ENCODE data around the gene TMEM192. TPM values are rescaled to one million over a fixed set of nuclear protein-coding genes. Genes with fewer than 3 reads are reported as not detected.

The TMEM192 gene
- total and polyA plus RNA-seq, 2 experiments from 2014 or later = 6.9 to 10.8 TPM

DNA sequence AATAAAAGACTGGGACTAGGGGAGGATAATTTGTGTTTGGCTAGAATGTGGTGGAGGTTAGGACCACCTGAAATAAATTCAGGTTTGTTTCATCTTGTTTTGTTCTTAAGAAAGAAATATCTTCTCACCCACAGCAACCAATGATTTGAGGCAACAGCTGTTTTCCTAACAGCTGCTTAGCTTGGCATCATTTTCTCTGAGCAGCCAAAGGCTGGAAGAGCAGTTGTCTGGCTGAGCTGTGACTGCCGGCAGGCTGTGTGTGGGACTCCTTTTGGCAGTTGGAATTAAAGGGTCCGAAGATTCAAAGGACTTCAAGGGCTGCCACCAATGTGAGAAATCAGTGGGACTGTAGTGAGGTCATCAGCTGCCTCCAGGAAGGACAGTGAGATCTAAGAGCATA lies 54.0 kb downstream of the TMEM192 start (continued):
- no peak for TF ChIP-seq JUNB (IDR thresholded peaks at IDR 0.05; ENCODE audit: unreplicated experiment)
- TF ChIP-seq ZNF331 (CRISPR knock-in tag; IDR thresholded peaks at IDR 0.05; ENCODE audit: low read depth) = no peak
- TF ChIP-seq NANOG (IDR thresholded peaks at IDR 0.05; ENCODE audit: borderline replicate concordance) = no peak
- TF ChIP-seq, protein P1, sequence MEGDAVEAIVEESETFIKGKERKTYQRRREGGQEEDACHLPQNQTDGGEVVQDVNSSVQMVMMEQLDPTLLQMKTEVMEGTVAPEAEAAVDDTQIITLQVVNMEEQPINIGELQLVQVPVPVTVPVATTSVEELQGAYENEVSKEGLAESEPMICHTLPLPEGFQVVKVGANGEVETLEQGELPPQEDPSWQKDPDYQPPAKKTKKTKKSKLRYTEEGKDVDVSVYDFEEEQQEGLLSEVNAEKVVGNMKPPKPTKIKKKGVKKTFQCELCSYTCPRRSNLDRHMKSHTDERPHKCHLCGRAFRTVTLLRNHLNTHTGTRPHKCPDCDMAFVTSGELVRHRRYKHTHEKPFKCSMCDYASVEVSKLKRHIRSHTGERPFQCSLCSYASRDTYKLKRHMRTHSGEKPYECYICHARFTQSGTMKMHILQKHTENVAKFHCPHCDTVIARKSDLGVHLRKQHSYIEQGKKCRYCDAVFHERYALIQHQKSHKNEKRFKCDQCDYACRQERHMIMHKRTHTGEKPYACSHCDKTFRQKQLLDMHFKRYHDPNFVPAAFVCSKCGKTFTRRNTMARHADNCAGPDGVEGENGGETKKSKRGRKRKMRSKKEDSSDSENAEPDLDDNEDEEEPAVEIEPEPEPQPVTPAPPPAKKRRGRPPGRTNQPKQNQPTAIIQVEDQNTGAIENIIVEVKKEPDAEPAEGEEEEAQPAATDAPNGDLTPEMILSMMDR (conservative IDR thresholded peaks at IDR 0.05; ENCODE audit: low read depth in 2 of 2) = no peak
- no peak for TF ChIP-seq EZH2phosphoT487 (IDR thresholded peaks at IDR 0.05; ENCODE audit: unreplicated experiment)
- TF ChIP-seq, protein P2, sequence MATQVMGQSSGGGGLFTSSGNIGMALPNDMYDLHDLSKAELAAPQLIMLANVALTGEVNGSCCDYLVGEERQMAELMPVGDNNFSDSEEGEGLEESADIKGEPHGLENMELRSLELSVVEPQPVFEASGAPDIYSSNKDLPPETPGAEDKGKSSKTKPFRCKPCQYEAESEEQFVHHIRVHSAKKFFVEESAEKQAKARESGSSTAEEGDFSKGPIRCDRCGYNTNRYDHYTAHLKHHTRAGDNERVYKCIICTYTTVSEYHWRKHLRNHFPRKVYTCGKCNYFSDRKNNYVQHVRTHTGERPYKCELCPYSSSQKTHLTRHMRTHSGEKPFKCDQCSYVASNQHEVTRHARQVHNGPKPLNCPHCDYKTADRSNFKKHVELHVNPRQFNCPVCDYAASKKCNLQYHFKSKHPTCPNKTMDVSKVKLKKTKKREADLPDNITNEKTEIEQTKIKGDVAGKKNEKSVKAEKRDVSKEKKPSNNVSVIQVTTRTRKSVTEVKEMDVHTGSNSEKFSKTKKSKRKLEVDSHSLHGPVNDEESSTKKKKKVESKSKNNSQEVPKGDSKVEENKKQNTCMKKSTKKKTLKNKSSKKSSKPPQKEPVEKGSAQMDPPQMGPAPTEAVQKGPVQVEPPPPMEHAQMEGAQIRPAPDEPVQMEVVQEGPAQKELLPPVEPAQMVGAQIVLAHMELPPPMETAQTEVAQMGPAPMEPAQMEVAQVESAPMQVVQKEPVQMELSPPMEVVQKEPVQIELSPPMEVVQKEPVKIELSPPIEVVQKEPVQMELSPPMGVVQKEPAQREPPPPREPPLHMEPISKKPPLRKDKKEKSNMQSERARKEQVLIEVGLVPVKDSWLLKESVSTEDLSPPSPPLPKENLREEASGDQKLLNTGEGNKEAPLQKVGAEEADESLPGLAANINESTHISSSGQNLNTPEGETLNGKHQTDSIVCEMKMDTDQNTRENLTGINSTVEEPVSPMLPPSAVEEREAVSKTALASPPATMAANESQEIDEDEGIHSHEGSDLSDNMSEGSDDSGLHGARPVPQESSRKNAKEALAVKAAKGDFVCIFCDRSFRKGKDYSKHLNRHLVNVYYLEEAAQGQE (IDR thresholded peaks at IDR 0.05; ENCODE audit: unreplicated experiment) = no peak
- TF ChIP-seq POLR2AphosphoS5 (IDR thresholded peaks at IDR 0.05; ENCODE audit: low read depth) = no peak
- TF ChIP-seq STAT1 (IDR thresholded peaks at IDR 0.05; ENCODE audit: unreplicated experiment) = no peak

DNA sequence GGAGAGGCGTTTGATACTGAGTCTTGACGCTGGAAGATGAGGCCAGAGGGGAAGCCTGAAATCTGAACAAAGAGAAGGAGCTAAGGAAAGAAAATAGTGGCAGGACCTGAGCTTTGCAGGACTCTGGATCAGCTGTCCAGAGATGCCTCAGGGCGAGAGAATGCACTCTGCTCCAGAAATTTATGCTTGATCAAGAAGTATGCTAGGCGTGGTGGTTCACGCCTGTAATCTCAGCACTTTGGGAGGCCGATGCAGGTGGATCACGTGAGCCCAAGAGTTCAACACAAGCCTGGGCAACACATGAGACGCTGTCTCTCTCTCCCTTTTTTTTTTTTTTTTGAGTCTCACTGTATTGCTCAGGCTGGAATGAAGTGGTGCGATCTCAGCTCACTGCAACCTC lies 57.1 kb downstream of the TMEM192 start:
- H3K27me3 ChIP-seq (ENCODE audit: insufficient read depth) = no peaks in the 10 kb centered on the region
- no peaks in the 10 kb centered on the region for H3F3A ChIP-seq (replicated peaks; ENCODE audit: low read depth)
- no peak overlapping the region for H3K4me3 ChIP-seq
- no peaks in the 10 kb centered on the region for H4K20me1 ChIP-seq (replicated peaks; ENCODE audit: insufficient read depth)
- peaks cover 5% of the 10 kb centered on the region for H3K27me3 Mint-ChIP-seq (ENCODE audit: insufficient read depth, low read depth, poor library complexity)
- ATAC-seq (no peak), DNase-seq (ENCODE audit: low spot score) (no peak)
- no peak overlapping the region for H3K27ac ChIP-seq (ENCODE audit: low read depth)
- H3K79me2 ChIP-seq (replicated peaks; ENCODE audit: insufficient read depth) = no peaks in the 10 kb centered on the region
- H3K9me2 ChIP-seq (ENCODE audit: insufficient read depth) = 0 out of 2 replicates have a peak, but pooled peaks cover 3% of the 10 kb centered on the region
- no peaks in the 10 kb centered on the region for H3K36me3 Mint-ChIP-seq (ENCODE audit: low read depth)
- no peaks in the 10 kb centered on the region for H3K4me1 ChIP-seq (ENCODE audit: insufficient read depth)
- no peaks in the 10 kb centered on the region; the same call in 2 of the 3 replicates for H3K4me1 Mint-ChIP-seq
- no peak overlapping the region for H3K27ac Mint-ChIP-seq
- peak overlapping the region; percentile 59; the same call in 1 of the 2 replicates for H2AFZ ChIP-seq
- no peaks in the 10 kb centered on the region for H3K36me3 ChIP-seq (ENCODE audit: insufficient read depth)
- H3K4me3 Mint-ChIP-seq = no peak overlapping the region
- H3K4me2 ChIP-seq = no peak overlapping the region
- no peaks in the 10 kb centered on the region for H3K9me3 Mint-ChIP-seq
- TF ChIP-seq CREB1 (CRISPR knock-in tag; IDR thresholded peaks at IDR 0.05; ENCODE audit: low read depth) = no peak
- no peak for TF ChIP-seq NANOG (IDR thresholded peaks at IDR 0.05; ENCODE audit: borderline replicate concordance)
- TF ChIP-seq, protein P3, sequence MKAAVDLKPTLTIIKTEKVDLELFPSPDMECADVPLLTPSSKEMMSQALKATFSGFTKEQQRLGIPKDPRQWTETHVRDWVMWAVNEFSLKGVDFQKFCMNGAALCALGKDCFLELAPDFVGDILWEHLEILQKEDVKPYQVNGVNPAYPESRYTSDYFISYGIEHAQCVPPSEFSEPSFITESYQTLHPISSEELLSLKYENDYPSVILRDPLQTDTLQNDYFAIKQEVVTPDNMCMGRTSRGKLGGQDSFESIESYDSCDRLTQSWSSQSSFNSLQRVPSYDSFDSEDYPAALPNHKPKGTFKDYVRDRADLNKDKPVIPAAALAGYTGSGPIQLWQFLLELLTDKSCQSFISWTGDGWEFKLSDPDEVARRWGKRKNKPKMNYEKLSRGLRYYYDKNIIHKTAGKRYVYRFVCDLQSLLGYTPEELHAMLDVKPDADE (IDR thresholded peaks at IDR 0.05) = no peak
- TF ChIP-seq, protein P1 (conservative IDR thresholded peaks at IDR 0.05; ENCODE audit: low read depth in 2 of 2) = no peak
- TF ChIP-seq EZH2phosphoT487 (IDR thresholded peaks at IDR 0.05; ENCODE audit: unreplicated experiment) = no peak

All from GM23338 (cell line).